Measurements from ENCODE around the gene UBTF.

DNA sequence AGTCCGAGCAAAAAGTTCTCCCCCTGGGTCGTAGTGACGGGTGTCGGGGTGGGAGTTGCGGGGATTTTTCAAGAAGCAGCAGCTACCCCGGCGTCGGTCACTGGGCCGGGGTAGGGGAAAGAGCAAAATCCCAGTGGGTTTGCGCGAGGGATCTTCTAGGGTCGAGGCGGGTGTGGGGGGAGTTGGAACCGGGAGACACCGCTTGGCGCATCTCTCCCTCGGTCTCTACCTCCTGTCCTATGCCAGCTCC, 2.3 kb upstream of the UBTF start:
- TF ChIP-seq, protein P1, sequence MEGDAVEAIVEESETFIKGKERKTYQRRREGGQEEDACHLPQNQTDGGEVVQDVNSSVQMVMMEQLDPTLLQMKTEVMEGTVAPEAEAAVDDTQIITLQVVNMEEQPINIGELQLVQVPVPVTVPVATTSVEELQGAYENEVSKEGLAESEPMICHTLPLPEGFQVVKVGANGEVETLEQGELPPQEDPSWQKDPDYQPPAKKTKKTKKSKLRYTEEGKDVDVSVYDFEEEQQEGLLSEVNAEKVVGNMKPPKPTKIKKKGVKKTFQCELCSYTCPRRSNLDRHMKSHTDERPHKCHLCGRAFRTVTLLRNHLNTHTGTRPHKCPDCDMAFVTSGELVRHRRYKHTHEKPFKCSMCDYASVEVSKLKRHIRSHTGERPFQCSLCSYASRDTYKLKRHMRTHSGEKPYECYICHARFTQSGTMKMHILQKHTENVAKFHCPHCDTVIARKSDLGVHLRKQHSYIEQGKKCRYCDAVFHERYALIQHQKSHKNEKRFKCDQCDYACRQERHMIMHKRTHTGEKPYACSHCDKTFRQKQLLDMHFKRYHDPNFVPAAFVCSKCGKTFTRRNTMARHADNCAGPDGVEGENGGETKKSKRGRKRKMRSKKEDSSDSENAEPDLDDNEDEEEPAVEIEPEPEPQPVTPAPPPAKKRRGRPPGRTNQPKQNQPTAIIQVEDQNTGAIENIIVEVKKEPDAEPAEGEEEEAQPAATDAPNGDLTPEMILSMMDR (optimal IDR thresholded peaks at IDR 0.05 in 1 of 3, IDR thresholded peaks at IDR 0.05 in 1 of 3, conservative IDR thresholded peaks at IDR 0.05 in 1 of 3; ENCODE audit: extremely low read depth in 1 of 3, insufficient read depth in 2 of 3, low read length in 3 of 3) = no peak
- no peak for TF ChIP-seq EZH2 (IDR thresholded peaks at IDR 0.05; ENCODE audit: low read length)
